ENCODE results near the gene MAP2K5.

GRCh38 chr15:67639591-67639990 is 97.1 kb downstream of the MAP2K5 start:
- no peak for TF ChIP-seq POLR2A (IDR thresholded peaks at IDR 0.05)
- TF ChIP-seq POLR2AphosphoS5 (IDR thresholded peaks at IDR 0.05), result no peak
- no peak for TF ChIP-seq CTCF (IDR thresholded peaks at IDR 0.05)
